ENCODE data around the gene DCLK2. TPM values are rescaled to one million over a fixed set of nuclear protein-coding genes. Genes with fewer than 3 reads are reported as not detected.

The DCLK2 gene
- total and polyA plus RNA-seq, 2 of the 8 experiments (the other 6 are each of a cell fraction or from before 2014, with no cell fraction given) = 0.32 to 0.37 TPM

DNA sequence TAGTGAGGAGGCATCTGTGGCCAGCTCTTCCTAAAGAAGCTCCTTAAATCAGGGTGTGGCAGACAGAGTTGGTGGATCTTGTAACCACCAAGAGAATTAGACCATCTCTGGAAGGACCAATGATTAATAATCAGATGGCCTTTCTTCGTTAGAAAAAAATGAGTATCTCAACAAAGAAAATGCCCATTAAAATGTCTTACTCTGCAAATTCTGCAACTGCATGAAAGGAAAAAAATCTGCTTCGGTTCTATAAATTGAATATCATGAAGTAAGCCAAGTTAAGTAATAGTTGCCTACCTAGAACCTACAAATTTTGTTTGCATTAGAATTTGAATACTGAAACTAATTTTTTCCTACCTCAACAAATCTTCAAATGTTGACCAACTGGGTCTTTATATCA lies 4.2 kb upstream of the DCLK2 start (continued):
- TF ChIP-seq GTF2F1 (IDR thresholded peaks at IDR 0.05; ENCODE audit: borderline replicate concordance, low read depth, low read length) (no peak), SIN3A (conservative IDR thresholded peaks at IDR 0.05 in 1 of 2, IDR thresholded peaks at IDR 0.05 in 1 of 2; ENCODE audit: low read depth in 1 of 2, low read length in 2 of 2) (no peak), SRF (IDR thresholded peaks at IDR 0.05; ENCODE audit: low read depth, low read length) (no peak), RBBP5 (IDR thresholded peaks at IDR 0.05; ENCODE audit: borderline replicate concordance, low read depth, low read length) (no peak), EP300 (IDR thresholded peaks at IDR 0.05; ENCODE audit: borderline replicate concordance in 1 of 2, low read depth in 2 of 2, low read length in 2 of 2) (no peak)
